COR-L47 (cell line): ENCODE measurements around the gene GSTM3.
"Not testable (repeated sequence)": the region's sequence is repeated elsewhere in the genome, so short reads cannot be mapped to it uniquely, and the experiment has no call there.

Experiments used
- DNase-seq: peaks from one replicate; lab custom pipeline; 2025; lab: John Stamatoyannopoulos, UW

Gene GSTM3

GRCh38 chr1:109761227-109762038, 20.6 kb upstream of the GSTM3 start:
- DNase-seq, result no peak

- DNase-seq, result no peak
These were observed 19.9 kb upstream of the GSTM3 start for GRCh38 chr1:109760581-109761226.

- DNase-seq, result no peak
These were observed 18.9 kb upstream of the GSTM3 start for GRCh38 chr1:109759513-109760334.

GRCh38 chr1:109757936-109758786, 17.3 kb upstream of the GSTM3 start:
- DNase-seq, result no peak

- no peak for DNase-seq
These were observed 16.1 kb upstream of the GSTM3 start for GRCh38 chr1:109756848-109757521.

- not testable (repeated sequence) for DNase-seq
These were observed 15.5 kb upstream of the GSTM3 start for GRCh38 chr1:109756325-109756724.

GRCh38 chr1:109754738-109755137, 13.9 kb upstream of the GSTM3 start:
- no peak for DNase-seq

- no peak for DNase-seq
These were observed 10.9 kb upstream of the GSTM3 start for GRCh38 chr1:109751531-109752260.

GRCh38 chr1:109750920-109751319, 10.1 kb upstream of the GSTM3 start:
- DNase-seq, result no peak

- DNase-seq, result no peak
These were observed 9.5 kb upstream of the GSTM3 start for GRCh38 chr1:109750241-109750882.

- DNase-seq, result no peak
These were observed 8.4 kb upstream of the GSTM3 start for GRCh38 chr1:109749221-109749620.

- not testable (repeated sequence) for DNase-seq
These were observed 7.5 kb upstream of the GSTM3 start for GRCh38 chr1:109748311-109748710.

- peak; percentile 37 for DNase-seq
These were observed 862 bp downstream of the GSTM3 start for GRCh38 chr1:109739738-109740614.

GRCh38 chr1:109733236-109733870, 7.5 kb downstream of the GSTM3 start:
- no peak for DNase-seq

GRCh38 chr1:109732390-109732881, 8.4 kb downstream of the GSTM3 start:
- no peak for DNase-seq

- DNase-seq, result no peak
These were observed 10.2 kb downstream of the GSTM3 start for GRCh38 chr1:109730666-109731065.

- DNase-seq, result no peak
These were observed 12.0 kb downstream of the GSTM3 start for GRCh38 chr1:109728870-109729269.

GRCh38 chr1:109726728-109727373, 14.0 kb downstream of the GSTM3 start:
- no peak for DNase-seq
